Measurements from ENCODE around the gene PNPLA5. TPM values are rescaled to one million over a fixed set of nuclear protein-coding genes. Genes with fewer than 3 reads are reported as not detected.

The PNPLA5 gene
- total RNA-seq, 3 donors from 2014 or later (not counting 1 experiment from before 2014, with no cell fraction given) = not detected

DNA sequence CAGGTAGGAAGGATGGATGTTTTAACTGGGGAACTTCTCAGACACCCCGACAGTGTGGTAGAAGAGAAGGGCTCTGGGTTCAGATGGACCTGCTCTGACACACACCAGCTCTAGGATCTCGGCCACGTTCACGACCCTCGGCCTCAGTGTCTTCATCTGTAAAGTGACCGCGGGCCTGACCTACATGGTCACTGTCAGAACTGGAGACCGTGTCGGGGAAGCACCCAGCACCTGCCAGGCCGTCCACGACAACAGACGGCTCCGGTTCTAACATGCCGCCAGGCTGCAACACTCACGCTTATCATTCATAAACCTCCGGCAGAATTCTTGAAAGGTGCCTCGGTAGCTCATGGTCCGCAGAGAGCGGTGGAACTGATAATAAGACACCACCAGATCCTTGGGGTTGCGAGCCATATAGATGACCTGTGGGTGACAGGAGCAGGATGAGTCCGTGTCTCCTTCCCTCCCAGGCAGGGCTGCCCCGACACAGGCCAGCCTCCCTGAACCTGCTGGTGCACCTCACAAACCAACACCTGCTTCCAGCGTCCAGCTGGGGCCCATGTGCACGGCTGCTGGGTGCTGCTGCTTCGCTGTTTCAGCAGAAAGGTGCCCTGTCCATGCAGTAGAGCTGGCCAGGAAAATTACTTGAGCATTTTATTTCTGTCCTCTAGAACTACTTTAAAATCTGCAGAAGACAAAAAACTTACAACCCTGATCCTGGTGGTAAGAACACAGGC is 53.1 kb downstream of the PNPLA5 start:
- TF ChIP-seq, protein P1, sequence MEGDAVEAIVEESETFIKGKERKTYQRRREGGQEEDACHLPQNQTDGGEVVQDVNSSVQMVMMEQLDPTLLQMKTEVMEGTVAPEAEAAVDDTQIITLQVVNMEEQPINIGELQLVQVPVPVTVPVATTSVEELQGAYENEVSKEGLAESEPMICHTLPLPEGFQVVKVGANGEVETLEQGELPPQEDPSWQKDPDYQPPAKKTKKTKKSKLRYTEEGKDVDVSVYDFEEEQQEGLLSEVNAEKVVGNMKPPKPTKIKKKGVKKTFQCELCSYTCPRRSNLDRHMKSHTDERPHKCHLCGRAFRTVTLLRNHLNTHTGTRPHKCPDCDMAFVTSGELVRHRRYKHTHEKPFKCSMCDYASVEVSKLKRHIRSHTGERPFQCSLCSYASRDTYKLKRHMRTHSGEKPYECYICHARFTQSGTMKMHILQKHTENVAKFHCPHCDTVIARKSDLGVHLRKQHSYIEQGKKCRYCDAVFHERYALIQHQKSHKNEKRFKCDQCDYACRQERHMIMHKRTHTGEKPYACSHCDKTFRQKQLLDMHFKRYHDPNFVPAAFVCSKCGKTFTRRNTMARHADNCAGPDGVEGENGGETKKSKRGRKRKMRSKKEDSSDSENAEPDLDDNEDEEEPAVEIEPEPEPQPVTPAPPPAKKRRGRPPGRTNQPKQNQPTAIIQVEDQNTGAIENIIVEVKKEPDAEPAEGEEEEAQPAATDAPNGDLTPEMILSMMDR (IDR thresholded peaks at IDR 0.05) = no peak
- no peak overlapping the region for H3K4me3 ChIP-seq (ENCODE audit: low read length)
- Mint-ChIP-seq H3K9me3 (no peaks in the 10 kb centered on the region), H3K27me3 (ENCODE audit: low read depth in 2 of 2) (peaks cover 2 to 9% of the 10 kb centered on the region in 2 donors), H3K36me3 (no peaks in the 10 kb centered on the region), H3K4me3 (no peak overlapping the region), H3K4me1 (no peaks in the 10 kb centered on the region), H3K27ac (no peak overlapping the region)
- no peaks in the 10 kb centered on the region for H3K36me3 ChIP-seq (ENCODE audit: control insufficient read depth, insufficient read depth, low read length)
- no peaks in the 10 kb centered on the region for H3K9me3 ChIP-seq (ENCODE audit: control insufficient read depth, insufficient read depth, low read length)
- intact Hi-C loops (cut with micrococcal nuclease) = no loop called here
- WGBS (ENCODE audit: insufficient coverage) = 91% methylated on average over 25 of the region's 25 CpGs
- H3K27me3 ChIP-seq (ENCODE audit: control insufficient read depth, insufficient read depth, low read length) = no peaks in the 10 kb centered on the region
- DNase-seq (no peak), ATAC-seq (no peak)
- H3K27ac ChIP-seq (ENCODE audit: low read length) = no peak overlapping the region
- H3K4me1 ChIP-seq (ENCODE audit: control insufficient read depth, insufficient read depth, low read length) = no peaks in the 10 kb centered on the region

DNA sequence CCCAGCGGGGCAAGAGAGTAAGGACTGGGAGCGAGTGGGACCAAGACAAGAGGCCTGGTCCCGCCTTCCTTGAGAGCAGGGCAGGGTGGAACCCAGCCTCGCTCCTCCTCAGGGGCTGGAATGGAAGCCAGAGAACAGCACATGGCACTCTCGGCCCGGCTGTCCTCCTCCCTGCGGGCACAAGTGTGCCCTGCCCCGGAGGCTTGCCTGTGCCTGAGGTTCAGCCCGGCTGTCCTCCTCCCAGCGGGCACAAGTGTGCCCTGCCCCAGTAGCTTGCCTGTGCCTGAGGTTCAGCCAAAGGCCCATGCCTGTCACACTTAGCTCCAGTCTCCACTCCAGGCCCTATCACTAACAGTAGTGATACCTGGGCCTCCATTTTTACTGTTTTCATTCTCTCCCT is 53.7 kb downstream of the PNPLA5 start:
- 88% methylated on average over 10 of the region's 10 CpGs for WGBS (ENCODE audit: insufficient coverage)
- H3K4me1 Mint-ChIP-seq = no peaks in the 10 kb centered on the region
- no peak for ATAC-seq
- no peaks in the 10 kb centered on the region for H3K9me3 ChIP-seq (ENCODE audit: control insufficient read depth, insufficient read depth, low read length)
- no peaks in the 10 kb centered on the region for H3K4me1 ChIP-seq (ENCODE audit: control insufficient read depth, insufficient read depth, low read length)
- no peaks in the 10 kb centered on the region for H3K36me3 ChIP-seq (ENCODE audit: control insufficient read depth, insufficient read depth, low read length)
- H3K27me3 ChIP-seq (ENCODE audit: control insufficient read depth, insufficient read depth, low read length) = no peaks in the 10 kb centered on the region
- TF ChIP-seq, protein P1 (IDR thresholded peaks at IDR 0.05) = no peak
- intact Hi-C loops (cut with micrococcal nuclease) = no loop called here
- H3K27me3 Mint-ChIP-seq (ENCODE audit: low read depth in 2 of 2) = peaks cover 2 to 9% of the 10 kb centered on the region in 2 donors
- no peak overlapping the region for H3K27ac Mint-ChIP-seq
- no peak overlapping the region for H3K4me3 Mint-ChIP-seq
- no peak for DNase-seq
- H3K36me3 Mint-ChIP-seq = no peaks in the 10 kb centered on the region
- H3K27ac ChIP-seq (ENCODE audit: low read length) = no peak overlapping the region
- no peaks in the 10 kb centered on the region for H3K9me3 Mint-ChIP-seq
- H3K4me3 ChIP-seq (ENCODE audit: low read length) = no peak overlapping the region

DNA sequence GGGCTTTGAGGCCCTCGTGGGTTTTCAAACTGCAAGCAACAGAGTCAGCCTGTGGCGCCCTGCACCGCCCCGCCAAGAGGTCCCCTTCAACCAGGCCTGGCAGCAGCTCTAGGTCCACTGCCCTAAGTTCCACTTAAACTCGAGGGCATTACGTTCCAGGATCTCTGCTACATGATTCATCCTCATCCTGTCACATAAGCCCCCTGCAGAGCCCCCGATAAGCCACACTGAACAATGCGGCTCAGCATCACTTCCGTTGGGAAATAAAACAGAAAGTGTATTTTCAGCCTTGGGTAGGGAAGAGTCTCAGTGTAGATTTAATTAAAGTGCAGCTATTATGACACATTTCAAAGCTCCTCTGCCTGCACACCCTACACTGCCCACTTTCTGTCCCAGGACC is 54.1 kb downstream of the PNPLA5 start:
- intact Hi-C loops (cut with micrococcal nuclease) = no loop called here

More for the DNA sequence above, 54.1 kb downstream of the PNPLA5 start:
- no peaks in the 10 kb centered on the region for H3K9me3 ChIP-seq (ENCODE audit: control insufficient read depth, insufficient read depth, low read length)
- Mint-ChIP-seq H3K9me3 (no peaks in the 10 kb centered on the region), H3K4me1 (no peaks in the 10 kb centered on the region), H3K27ac (no peak overlapping the region), H3K4me3 (no peak overlapping the region), H3K36me3 (no peaks in the 10 kb centered on the region), H3K27me3 (ENCODE audit: low read depth in 2 of 2) (peaks cover 5 to 9% of the 10 kb centered on the region in 2 donors)
- no peaks in the 10 kb centered on the region for H3K4me1 ChIP-seq (ENCODE audit: control insufficient read depth, insufficient read depth, low read length)
- TF ChIP-seq, protein P1 (IDR thresholded peaks at IDR 0.05) = no peak
- H3K36me3 ChIP-seq (ENCODE audit: control insufficient read depth, insufficient read depth, low read length) = no peaks in the 10 kb centered on the region
- ATAC-seq = no peak
- no peak overlapping the region for H3K4me3 ChIP-seq (ENCODE audit: low read length)
- WGBS (ENCODE audit: insufficient coverage) = 72% methylated on average over 9 of the region's 9 CpGs
- DNase-seq = no peak
- no peak overlapping the region for H3K27ac ChIP-seq (ENCODE audit: low read length)
- H3K27me3 ChIP-seq (ENCODE audit: control insufficient read depth, insufficient read depth, low read length) = no peaks in the 10 kb centered on the region
